Skin epidermis (tissue), 12 donors: ENCODE data around the gene RANBP6.
"Not testable (repeated sequence)": the region's sequence is repeated elsewhere in the genome, so short reads cannot be mapped to it uniquely, and the experiment has no call there.

Source experiments
- H3K27ac ChIP-seq, 21 experiments: fragments of 200-600 bp; sonication (generic) in 11 of 21; one replicate each; pipeline ENCODE4 v1.5.0; 2020; ENCODE audit warnings: mild to moderate bottlenecking in 3 of 21, inconsistent platforms in 2 of 21, moderate library complexity in 2 of 21
- H3K4me3 ChIP-seq, 7 experiments: fragments of 200-600 bp; sonication (generic) in 2 of 7; one replicate each; pipeline ENCODE4 v1.5.0; 2020; ENCODE audit warnings: inconsistent platforms in 2 of 7, mild to moderate bottlenecking in 2 of 7, moderate library complexity in 1 of 7

The RANBP6 gene

GRCh38 chr9:6015278-6016157, at the start of gene RANBP6:
TSS of gene RANBP6 (minus strand) at chr9:6015624. CDS start at chr9:6015607, 17 bp downstream.
- Histone ChIP-seq H3K27ac (peak within 1 kb of the TSS in 20 of 21 experiments; percentile 73 to 91 (median 85)), H3K4me3 (peak within 1 kb of the TSS; percentile 57 to 84 (median 75))

GRCh38 chr9:6063146-6063545, 47.7 kb upstream of the RANBP6 start:
- H3K4me3 ChIP-seq, H3K27ac ChIP-seq: not testable (repeated sequence)

GRCh38 chr9:6055666-6056065, 40.2 kb upstream of the RANBP6 start:
- H3K27ac ChIP-seq, result no peak overlapping the region
- no peak overlapping the region for H3K4me3 ChIP-seq

GRCh38 chr9:6055216-6055615, 39.8 kb upstream of the RANBP6 start:
- Histone ChIP-seq H3K4me3 (no peak overlapping the region), H3K27ac (no peak overlapping the region)

- no peak overlapping the region for H3K27ac ChIP-seq
These were observed 39.1 kb upstream of the RANBP6 start for GRCh38 chr9:6054280-6055099.

GRCh38 chr9:6052293-6052919, 37.0 kb upstream of the RANBP6 start:
- no peak overlapping the region for H3K4me3 ChIP-seq
- no peak overlapping the region for H3K27ac ChIP-seq

More at GRCh38 chr9:6054280-6055099, 39.1 kb upstream of the RANBP6 start:
- H3K4me3 ChIP-seq, result no peak overlapping the region

GRCh38 chr9:6051511-6051950, 36.1 kb upstream of the RANBP6 start:
- no peak overlapping the region for H3K27ac ChIP-seq

GRCh38 chr9:6049798-6050197, 34.4 kb upstream of the RANBP6 start:
- H3K27ac ChIP-seq, result no peak overlapping the region
- H3K4me3 ChIP-seq, result no peak overlapping the region

More at GRCh38 chr9:6051511-6051950, 36.1 kb upstream of the RANBP6 start:
- no peak overlapping the region for H3K4me3 ChIP-seq

GRCh38 chr9:6048039-6048438, 32.6 kb upstream of the RANBP6 start:
- Histone ChIP-seq H3K4me3 (no peak overlapping the region), H3K27ac (no peak overlapping the region)

- H3K27ac ChIP-seq, result no peak overlapping the region
- H3K4me3 ChIP-seq, result no peak overlapping the region
These were observed 31.6 kb upstream of the RANBP6 start for GRCh38 chr9:6047020-6047419.

GRCh38 chr9:6045364-6045763, 29.9 kb upstream of the RANBP6 start:
- no peak overlapping the region for H3K27ac ChIP-seq
- H3K4me3 ChIP-seq, result no peak overlapping the region

- H3K4me3 ChIP-seq, result no peak overlapping the region
- H3K27ac ChIP-seq, result no peak overlapping the region
These were observed 24.7 kb upstream of the RANBP6 start for GRCh38 chr9:6040077-6040476.

- H3K27ac ChIP-seq, result no peak overlapping the region
- H3K4me3 ChIP-seq, result no peak overlapping the region
These were observed 21.0 kb upstream of the RANBP6 start for GRCh38 chr9:6036391-6036790.

GRCh38 chr9:6034954-6035353, 19.5 kb upstream of the RANBP6 start:
- Histone ChIP-seq H3K4me3 (no peak overlapping the region), H3K27ac (no peak overlapping the region)

GRCh38 chr9:6029604-6030274, 14.3 kb upstream of the RANBP6 start:
- no peak overlapping the region for H3K4me3 ChIP-seq
- H3K27ac ChIP-seq, result no peak overlapping the region

GRCh38 chr9:6024035-6024554, 8.7 kb upstream of the RANBP6 start:
- no peak overlapping the region for H3K4me3 ChIP-seq
- H3K27ac ChIP-seq, result no peak overlapping the region

- not testable (repeated sequence) for H3K27ac ChIP-seq, H3K4me3 ChIP-seq
These were observed 1.6 kb upstream of the RANBP6 start for GRCh38 chr9:6016975-6017374.

GRCh38 chr9:6014670-6015270, 654 bp downstream of the RANBP6 start:
- peak overlapping the region; percentile 57 to 84 (median 75) for H3K4me3 ChIP-seq
- peak overlapping the region in 20 of 21 experiments; percentile 73 to 91 (median 85) for H3K27ac ChIP-seq
